Adrenal gland (tissue), 12 donors: ENCODE results near the gene MTUS2. TPM values are rescaled to one million over a fixed set of nuclear protein-coding genes. Genes with fewer than 3 reads are reported as not detected.

Source experiments
- DNase-seq, 7 donors: peaks; one replicate each; pipeline ENCODE4 v3.0.0-alpha.2; 2019 to 2020
- H3K27ac ChIP-seq, 5 donors: fragments of 200-600 bp; sonication (generic) in 4 of 5; 1 replicate in 3 of 5; 2 replicates in 2 of 5; pipeline versions ENCODE4 v1.5.1 to v1.8.0; 2016 to 2020; ENCODE audit warnings: mild to moderate bottlenecking in 1 of 5
- H3K27me3 ChIP-seq: fragments of 200-600 bp; 2 replicates; pipeline ENCODE4 v1.8.0; 2021
- H3K36me3 ChIP-seq, 2 donors: fragments of 200-600 bp; replicated peaks in 1 of 2; 1 replicate in 1 of 2; 2 replicates in 1 of 2; pipeline versions ENCODE4 v1.5.1 to v1.8.0; 2018 to 2022
- H3K4me1 ChIP-seq, 2 donors: fragments of 200-600 bp; replicated peaks in 1 of 2; 1 replicate in 1 of 2; 2 replicates in 1 of 2; pipeline versions ENCODE4 v1.5.1 to v1.8.0; 2018 to 2021
- H3K4me3 ChIP-seq, 4 donors: fragments of 200-600 bp; sonication (generic) in 3 of 4; one replicate each; pipeline ENCODE4 v1.5.1; 2016 to 2018
- H3K9me3 ChIP-seq, 3 donors: fragments of 200-600 bp; sonication (generic) in 1 of 3; replicated peaks in 1 of 3; 1 replicate in 2 of 3; 2 replicates in 1 of 3; pipeline versions ENCODE4 v1.5.1 to v1.8.0; 2016 to 2021
- CTCF ChIP-seq, 6 experiments: fragments of 450-650 bp in 4 of 6; fragments of 200-600 bp in 2 of 6; sonication (generic) in 1 of 6; IDR thresholded peaks; 1 replicate in 5 of 6; 2 replicates in 1 of 6; pipeline versions ENCODE4 v1.5.1 to v1.8.0; 2016 to 2021; ENCODE audit warnings: antibody characterized with exemption in 6 of 6, mild to moderate bottlenecking in 2 of 6, moderate library complexity in 1 of 6
- POLR2A ChIP-seq, 2 donors: fragments of 450-650 bp; IDR thresholded peaks; one replicate each; pipeline ENCODE4 v1.6.1; 2017; ENCODE audit warnings: antibody characterized with exemption in 2 of 2, mild to moderate bottlenecking in 2 of 2, moderate library complexity in 1 of 2
- WGBS, 4 donors: extraction: QIAGEN DNeasy Blood & Tissue Kit in 2 of 4; methylation state at CpG; one replicate each; pipeline versions ENCODE4 v1.1.5 to v1.1.7; 2013 to 2017; 5-methylcytosine and 5-hydroxymethylcytosine counted together
- intact Hi-C, 2 donors: fragments of 100-400 bp; cut with DNase I; formaldehyde crosslinking; loops; one replicate each; pipeline versions ENCODE4 v1.14.1 to v1.15.0; 2022 to 2023
- polyA plus RNA-seq, 3 donors: library from polyadenylated mRNA; stranded (reverse); fragments of 200-250 nt in 2 of 3; fragments of 350-450 nt in 1 of 3; fragmentation: Illumina TruSeq in 1 of 3; extraction: RNeasy Lipid Tissue Mini Kit (QIAGEN cat#74804) in 1 of 3; gene quantifications; one replicate each; pipeline ENCODE4 v1.2.3, GENCODE V29; 2013 to 2014
- total RNA-seq, 9 donors: library from RNA; depleted of rRNA in 4 of 9; stranded (reverse); fragments of >200 nt in 4 of 9; fragments of 120-200 nt in 1 of 9; fragmentation: NEBNext Ultra II Directional in 1 of 9; extraction: Animal tissue kit (Norgen Biotek cat#: 25700) in 1 of 9; gene quantifications; one replicate each; pipeline versions ENCODE4 v1.1.0 to v1.2.4, GENCODE V29; 2013 to 2023
- donor health status: healthy with polysubstance abuse.
- donor health status: Bipolar disorder and iron deficiency.
- donor health status: DM: yes; HTN: yes; CAD: no.
- donor health status: DM: no; HTN: no; CAD: no.
- donor health status: DM: no; HTN: no; CAD: no.
- donor health status: DM: yes; HTN: yes; CAD: no.

Gene MTUS2
- total and polyA plus RNA-seq, 12 donors = 0.07 to 0.24 (median 0.14) TPM; not detected in 5

- Histone ChIP-seq H3K9me3 (no peaks in the 10 kb centered on the region), H3K36me3 (no peaks in the 10 kb centered on the region), H3K4me1 (peaks cover 0 to 3% of the 10 kb centered on the region in 2 donors), H3K27me3 (no peaks in the 10 kb centered on the region), H3K4me3 (no peak overlapping the region), H3K27ac (no peak overlapping the region)
- no peak for DNase-seq
- 36 to 43% (median 40%) methylated on average over 4 of the region's 4 CpGs for WGBS, 4 donors
- TF ChIP-seq POLR2A (IDR thresholded peaks at IDR 0.05) (no peak), CTCF (IDR thresholded peaks at IDR 0.05) (no peak)
- intact Hi-C loops = no loop called here
These were observed 288.1 kb downstream of the MTUS2 start for GRCh38 chr13:29108068-29108786.

- WGBS, 4 donors = 46 to 68% (median 55%) methylated on average over 2 of the region's 2 CpGs
- peaks cover 0 to 3% of the 10 kb centered on the region in 2 donors for H3K4me1 ChIP-seq
- no peak for DNase-seq
- H3K4me3 ChIP-seq = no peak overlapping the region
- no peak overlapping the region for H3K27ac ChIP-seq
- no peaks in the 10 kb centered on the region for H3K36me3 ChIP-seq
- intact Hi-C loops = no loop called here
- no peaks in the 10 kb centered on the region for H3K27me3 ChIP-seq
- TF ChIP-seq CTCF (IDR thresholded peaks at IDR 0.05) (no peak), POLR2A (IDR thresholded peaks at IDR 0.05) (no peak)
- no peaks in the 10 kb centered on the region for H3K9me3 ChIP-seq
These were observed 289.8 kb downstream of the MTUS2 start for GRCh38 chr13:29109987-29110386.

- no peak for TF ChIP-seq CTCF (IDR thresholded peaks at IDR 0.05)
- TF ChIP-seq POLR2A (IDR thresholded peaks at IDR 0.05) = no peak
- Histone ChIP-seq H3K4me3 (no peak overlapping the region), H3K4me1 (peaks cover 0 to 3% of the 10 kb centered on the region in 2 donors), H3K9me3 (no peaks in the 10 kb centered on the region), H3K36me3 (no peaks in the 10 kb centered on the region), H3K27me3 (no peaks in the 10 kb centered on the region), H3K27ac (no peak overlapping the region)
- intact Hi-C loops = no loop called here
- DNase-seq = no peak
- 75 to 90% (median 79%) methylated on average over 2 of the region's 2 CpGs for WGBS, 4 donors
These were observed 291.3 kb downstream of the MTUS2 start for GRCh38 chr13:29111446-29111845.

- no peak for DNase-seq
- Histone ChIP-seq H3K27ac (no peak overlapping the region), H3K36me3 (no peaks in the 10 kb centered on the region), H3K4me1 (no peaks in the 10 kb centered on the region), H3K27me3 (no peaks in the 10 kb centered on the region), H3K4me3 (no peak overlapping the region), H3K9me3 (no peaks in the 10 kb centered on the region)
- intact Hi-C loops = no loop called here
- TF ChIP-seq CTCF (IDR thresholded peaks at IDR 0.05) (no peak), POLR2A (IDR thresholded peaks at IDR 0.05) (no peak)
- WGBS, 4 donors = 71 to 84% (median 79%) methylated on average over 1 of the region's 1 CpG
These were observed 295.7 kb downstream of the MTUS2 start for GRCh38 chr13:29115842-29116241.
